IPS-NIHi11 (cell line): ENCODE data around the gene TNFSF15.

ENCODE experiments used
- DNase-seq: peaks from one replicate; pipeline ENCODE4 v3.0.0; 2012; ENCODE audit warnings: mixed read lengths, low spot score

The TNFSF15 gene

DNA sequence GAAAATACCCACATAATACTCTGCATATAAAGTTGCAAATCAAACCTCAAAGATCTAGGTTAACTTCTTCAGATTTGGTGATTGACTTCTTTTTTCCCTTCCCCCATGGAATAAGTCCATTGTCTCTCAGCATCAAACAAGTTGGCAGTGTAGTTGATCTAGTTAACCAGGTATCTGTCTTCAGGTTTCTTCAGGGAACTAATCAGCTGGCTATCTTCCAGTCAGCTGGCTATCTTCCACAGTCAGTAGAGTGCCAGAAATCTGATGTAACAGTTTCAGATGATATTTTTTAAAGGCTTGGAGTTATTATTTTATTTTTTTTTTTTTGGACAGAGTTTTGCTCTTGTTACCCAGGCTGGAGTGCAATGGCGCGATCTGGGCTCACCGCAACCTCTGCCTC, 16.8 kb downstream of the TNFSF15 start:
- DNase-seq, result no peak

DNA sequence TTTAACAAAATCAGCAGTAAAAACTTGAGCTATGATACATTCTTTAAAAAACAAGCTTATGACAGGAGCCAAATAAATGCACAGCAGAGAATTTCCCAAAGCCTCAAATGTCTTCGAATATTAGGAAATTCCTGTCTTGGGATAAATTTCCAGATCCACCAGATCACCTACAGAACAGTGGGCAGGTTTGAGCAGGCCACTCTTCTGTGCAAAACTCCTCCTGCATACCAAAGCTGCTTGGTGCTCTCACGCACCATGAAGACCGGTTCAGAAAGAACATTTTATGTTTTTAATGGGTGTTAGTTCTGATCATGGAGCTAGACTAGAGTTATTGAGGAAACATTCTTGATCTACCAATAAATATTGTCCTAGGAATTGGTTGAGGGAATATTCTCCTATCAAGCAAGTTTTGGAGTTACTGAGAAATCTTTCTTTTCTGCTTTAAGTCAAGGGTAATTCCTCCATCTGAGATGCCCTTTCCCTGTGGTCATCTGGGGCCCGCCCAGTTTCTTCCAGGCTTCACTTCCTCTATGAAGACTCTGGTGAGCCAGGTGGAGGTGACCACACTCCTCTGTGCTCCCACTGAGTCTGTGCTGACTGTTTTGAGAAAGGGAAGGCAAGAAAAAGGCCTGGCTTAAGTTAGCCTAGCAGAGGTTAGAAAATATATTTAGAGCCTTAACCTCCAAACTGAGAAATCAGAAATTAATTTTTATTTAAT, 17.9 kb downstream of the TNFSF15 start:
- no peak for DNase-seq

DNA sequence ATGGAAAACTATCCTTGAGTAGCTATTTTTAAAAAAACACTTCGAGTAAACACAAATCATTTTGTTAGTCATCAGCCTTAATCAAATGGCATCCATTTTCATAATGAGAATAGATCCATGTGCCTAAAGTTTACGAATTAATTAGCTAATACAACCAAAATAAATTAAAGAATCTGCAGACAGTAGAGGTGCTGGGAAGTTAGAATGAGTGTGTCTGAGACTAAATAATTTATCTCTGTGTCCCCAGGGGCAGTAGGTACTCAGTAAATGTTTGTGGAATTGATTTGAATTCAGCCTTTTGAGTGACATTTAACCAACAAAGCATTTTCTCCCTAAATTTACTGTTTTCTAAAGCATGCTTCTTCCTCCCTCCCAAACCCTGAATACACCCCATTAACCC, 18.6 kb downstream of the TNFSF15 start:
- DNase-seq, result no peak

DNA sequence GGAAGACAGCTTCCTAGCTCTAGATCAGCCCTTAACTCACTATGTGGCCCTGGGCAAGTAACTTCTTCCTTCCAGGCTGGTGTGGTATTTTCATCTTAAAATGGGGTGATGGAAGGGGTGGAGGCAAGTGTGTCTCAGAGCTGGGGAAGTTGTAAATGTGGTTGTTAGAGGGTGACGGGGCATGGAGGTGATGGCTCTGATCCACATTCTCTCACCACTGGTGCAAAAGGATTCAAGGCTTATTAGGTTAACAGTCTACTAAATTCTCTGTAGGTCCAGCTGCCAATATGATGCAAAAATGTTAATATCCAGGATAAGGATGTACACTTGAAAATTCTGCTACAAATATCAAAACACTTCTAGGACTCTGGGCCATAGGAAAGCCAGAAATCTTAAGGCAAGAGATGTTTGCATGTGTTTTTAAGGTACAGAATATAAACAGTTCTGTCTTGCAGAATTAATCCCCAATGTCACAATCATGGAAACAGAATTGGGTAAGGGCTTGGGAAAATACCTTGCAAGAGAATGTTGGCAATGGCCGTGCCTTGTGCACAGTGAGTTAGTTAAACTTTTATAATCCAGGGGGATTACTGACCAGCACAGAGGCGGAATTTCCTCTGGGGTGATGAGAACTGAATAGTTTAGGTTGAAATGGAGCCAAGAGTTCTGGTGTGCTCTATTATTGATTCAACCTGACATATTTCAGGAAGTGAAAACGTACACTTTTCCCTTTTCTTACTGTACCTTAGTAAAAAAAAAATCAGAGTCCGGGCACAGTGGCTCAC, 19.8 kb downstream of the TNFSF15 start:
- no peak for DNase-seq

DNA sequence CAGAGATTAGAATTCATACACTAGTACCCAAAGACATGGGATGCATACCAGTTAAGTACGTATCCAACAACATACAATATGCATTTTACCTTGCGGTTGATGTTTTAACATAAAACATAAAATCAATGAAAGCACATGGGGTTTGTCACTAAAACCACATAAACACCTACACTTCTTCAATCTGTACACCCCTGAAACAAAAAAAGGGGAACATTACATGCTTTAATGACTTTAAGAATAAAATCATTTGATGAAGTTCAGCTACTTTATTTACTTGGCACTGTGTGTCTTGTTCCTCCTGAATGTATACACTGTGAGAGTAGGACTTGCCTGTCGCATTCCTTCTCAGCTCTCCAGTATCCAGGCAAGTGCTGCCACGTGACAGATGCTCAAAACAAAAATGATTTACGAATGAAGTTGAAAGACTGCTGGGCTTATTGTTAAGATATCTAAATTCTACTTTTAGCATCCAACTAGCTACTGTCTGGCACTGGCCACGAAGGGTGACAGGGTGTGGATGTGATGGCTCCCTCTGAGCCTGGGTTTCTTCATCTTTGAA, 21.0 kb downstream of the TNFSF15 start:
- no peak for DNase-seq

DNA sequence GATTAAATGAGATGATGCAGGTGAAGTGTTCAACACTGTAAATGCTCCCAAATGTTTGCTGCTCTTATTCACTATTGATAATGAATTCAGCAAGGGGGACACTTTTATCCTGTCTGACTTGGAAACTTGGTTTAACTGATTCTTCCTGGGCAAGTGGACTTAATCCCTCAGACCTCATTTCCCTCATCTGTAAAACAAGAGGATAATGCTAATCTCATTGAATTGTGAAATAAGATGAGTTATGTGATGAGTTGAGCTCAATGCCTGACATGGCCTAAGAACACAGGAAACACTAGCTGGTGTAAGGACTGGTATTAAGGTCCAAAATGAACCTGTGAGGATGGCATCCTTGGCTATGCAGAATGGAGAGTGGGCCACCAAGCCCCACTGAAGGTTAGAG, 23.3 kb downstream of the TNFSF15 start:
- DNase-seq, result no peak

DNA sequence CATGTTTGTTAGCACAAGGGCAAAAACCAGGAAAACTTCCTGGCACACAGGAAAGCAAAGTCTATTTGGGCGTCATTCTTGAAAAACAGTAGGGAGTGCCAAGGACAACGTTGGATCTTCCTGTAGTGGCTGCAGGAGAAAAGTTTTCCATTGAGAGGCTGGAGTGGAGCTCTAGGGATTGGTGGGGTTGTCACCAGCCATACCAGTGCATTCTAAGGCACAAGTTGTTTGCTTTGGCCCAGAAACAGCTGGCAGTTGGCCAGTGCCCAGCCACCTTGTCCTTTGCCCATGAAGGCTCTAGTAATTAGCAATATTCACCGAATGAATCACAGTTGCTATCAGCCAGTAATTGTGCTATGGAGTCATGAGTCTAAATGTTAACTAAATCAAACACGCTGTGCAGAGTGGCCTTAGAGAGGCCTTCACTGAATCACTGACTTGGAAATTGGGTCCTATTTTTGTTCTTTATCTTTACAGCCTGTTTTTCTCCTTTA, 26.4 kb downstream of the TNFSF15 start:
- peak; percentile 44 for DNase-seq

DNA sequence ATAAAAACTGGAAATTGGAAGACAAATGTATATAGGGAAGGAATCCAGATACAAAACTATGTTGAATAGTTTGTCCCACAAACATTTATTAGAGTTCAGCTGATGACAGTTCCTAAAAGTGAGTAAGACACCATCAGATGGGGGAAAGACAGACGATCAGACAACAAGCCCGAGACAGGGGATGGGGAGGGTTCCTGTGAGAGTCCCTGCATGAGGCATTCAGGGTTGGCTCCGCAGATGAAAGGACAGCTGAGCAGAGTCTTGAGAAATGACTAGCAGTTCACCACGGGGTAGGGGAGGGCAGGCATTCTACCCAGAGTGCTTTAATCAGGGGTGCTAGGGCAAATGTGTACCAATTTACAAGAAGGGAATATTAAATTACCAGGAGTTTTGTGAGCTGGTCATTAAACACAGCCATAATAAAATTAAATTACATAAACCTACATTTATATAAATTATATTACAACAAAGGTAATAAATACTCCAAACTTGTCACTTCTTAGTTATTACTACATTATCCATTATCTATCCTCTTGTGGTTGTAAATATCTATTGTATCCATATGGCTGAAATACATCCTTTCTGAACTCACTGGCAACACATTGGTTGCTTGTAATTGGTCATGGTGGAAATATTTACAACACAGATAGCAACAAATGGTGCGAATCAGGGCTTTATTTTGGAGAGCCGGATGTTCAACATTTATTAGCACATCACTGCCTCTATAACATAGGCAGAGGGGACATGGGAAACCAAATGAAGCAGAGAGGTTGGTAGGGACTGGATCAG, 27.8 kb downstream of the TNFSF15 start:
- no peak for DNase-seq

DNA sequence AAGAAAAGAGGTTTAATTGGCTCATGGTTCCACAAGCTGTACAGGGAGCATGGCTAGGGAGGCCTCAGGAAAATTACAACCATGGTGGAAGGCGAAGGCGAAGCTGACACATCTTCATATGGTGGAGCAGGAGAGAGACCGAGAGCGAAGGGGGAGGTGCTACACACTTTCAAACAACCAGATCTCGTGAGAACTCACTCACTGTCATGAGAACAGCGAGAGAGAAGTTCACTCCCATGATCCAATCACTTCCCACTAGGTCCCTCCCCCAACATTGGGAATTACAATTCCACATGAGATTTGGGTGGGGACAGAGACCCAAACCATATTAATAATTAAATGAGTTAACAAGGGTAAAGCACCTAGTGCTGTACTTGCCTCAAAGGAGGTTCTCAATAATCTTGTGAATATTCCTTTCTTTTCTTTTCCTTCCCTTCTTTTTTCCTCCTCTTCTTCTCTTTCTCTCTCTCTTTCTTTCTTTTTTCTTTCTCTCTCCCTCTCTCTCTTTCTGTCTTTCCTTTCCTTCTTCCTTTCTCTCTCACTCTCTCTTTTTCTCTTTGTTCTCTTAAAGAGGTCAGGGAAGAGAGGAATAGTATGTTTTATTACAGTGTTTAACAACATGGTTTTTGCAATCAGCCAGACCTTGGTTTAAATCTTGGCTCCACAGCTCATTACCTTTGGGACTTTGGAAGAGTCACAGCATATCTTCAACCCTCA, 29.0 kb downstream of the TNFSF15 start:
- DNase-seq, result no peak

DNA sequence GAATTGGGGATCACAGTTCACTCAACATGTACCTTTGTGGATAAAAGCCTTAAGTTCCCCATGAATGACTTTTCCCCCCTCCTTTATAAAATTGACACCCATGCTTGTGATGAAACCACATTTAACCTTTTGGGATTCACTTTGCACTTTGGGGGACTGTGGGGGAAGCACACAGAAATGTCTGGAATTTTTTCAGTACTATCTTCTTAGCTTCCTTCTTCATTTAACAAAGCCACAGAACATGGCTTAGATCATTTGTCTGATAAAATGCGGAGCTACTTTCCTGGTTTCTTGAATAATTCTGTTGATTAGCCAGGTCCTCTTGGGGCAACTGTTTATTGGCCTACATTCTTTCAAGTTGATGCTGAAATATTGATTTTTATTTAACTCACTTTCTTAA, 29.9 kb downstream of the TNFSF15 start:
- DNase-seq, result no peak

DNA sequence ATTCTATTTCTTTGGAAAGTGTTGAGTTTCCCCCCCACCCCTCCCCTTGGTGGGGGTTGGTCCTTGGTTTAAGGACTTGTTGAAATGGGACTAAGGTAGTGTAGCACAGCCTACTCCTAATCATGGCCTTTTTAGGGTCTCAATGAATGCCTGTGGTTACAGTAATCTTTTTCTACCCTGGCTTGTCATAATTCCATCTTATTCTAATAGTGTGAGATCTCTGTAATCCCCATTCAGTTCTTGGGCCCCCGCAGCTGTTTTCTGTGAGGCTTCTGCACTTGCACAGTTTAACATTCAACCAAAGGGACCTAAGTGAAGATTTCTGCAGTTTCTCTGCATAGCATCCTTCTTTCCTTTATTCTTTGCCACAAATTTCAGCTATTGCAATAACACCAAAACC, 30.7 kb downstream of the TNFSF15 start:
- DNase-seq, result no peak

DNA sequence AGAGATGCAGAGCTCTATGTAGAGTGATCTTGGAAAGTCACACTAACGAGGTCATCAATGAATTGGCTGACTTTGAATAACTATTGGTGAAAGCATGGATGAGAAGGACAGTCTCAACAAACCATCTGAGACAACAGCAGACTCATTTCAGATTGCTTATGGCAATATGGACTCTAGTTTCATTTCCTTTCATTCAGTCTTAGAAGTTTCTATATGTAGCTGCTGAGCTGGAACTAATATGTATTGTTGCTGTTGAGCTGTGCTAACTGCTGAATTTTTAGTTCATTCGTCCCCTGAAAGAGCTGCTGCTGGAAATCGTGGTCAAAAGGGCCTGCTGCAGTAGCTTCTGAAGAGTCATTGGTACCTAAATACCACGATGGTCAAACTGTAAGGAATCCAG, 31.3 kb downstream of the TNFSF15 start:
- no peak for DNase-seq

DNA sequence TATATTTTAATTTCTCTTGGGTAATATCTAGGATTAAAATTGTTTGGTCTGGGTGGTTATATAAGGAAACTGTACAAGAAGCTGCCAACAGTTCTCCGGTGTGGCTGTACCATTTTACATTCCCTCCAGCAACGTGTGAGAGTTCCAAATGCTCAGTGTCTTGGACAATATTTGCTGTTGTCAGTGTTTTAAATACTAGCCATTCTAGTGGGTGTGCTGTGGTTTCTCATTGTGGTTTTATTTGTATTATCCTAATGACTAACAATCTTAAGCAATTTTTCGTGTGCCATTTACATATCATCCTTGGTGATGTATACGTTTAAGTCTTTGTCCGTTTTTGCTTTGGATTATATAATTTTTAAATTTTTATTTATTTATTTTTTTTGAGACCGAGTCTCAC, 34.0 kb downstream of the TNFSF15 start:
- no peak for DNase-seq

DNA sequence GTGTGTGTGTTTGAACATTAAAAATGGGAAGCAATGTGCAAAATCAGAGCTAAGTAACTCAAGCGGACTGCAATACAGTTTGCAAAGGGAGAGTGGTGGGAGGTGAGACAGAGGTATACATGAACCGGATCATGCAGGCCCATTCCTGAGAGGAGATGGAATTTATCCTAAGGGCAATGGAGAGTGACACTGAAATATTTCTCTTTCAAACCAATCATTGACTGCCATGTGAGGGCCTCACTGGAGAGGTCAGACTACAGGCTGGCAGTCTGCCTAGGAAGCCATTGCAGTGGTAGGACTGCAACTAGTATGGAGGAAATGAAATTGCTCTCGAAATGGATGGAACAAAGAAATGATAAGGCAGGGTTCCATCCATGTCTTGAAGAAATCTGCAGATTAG, 34.8 kb downstream of the TNFSF15 start:
- no peak for DNase-seq

DNA sequence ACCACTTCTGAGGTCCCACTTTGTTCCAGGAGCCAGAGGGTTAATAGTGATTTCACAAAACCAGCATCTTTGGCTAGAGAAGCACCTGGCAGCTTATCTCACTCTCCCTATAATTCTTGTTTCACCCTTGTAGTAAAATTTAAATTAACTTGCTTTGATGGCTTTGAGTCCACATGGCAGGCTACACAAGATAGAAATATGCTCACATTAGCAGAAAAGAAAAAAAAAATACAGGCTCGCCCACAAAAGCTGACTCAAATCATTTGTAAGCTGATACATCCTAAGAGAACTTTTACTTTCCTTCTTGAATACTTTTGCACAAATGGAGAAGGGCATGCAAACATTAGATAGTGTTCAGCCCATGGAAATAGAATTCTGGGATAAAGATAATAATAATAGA, 36.2 kb downstream of the TNFSF15 start:
- no peak for DNase-seq

DNA sequence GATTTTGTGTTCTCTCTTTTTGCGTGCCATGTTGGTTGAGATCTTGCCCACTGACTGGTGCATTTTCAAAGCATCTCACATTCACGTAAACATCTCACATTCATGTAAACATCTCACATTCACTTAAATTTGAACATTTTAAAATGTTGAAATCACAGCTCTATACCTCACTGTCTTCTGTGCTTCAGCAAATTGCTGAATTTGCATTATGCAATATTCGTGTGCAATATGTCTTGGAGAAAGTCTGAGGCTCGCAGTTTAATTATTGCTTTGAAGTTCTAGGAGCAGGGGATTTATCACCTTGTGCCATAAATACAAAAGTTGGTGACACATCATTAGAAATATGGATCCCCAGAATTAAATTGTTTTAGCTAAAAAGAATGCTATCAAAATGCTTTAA, 42.6 kb downstream of the TNFSF15 start:
- DNase-seq, result no peak

DNA sequence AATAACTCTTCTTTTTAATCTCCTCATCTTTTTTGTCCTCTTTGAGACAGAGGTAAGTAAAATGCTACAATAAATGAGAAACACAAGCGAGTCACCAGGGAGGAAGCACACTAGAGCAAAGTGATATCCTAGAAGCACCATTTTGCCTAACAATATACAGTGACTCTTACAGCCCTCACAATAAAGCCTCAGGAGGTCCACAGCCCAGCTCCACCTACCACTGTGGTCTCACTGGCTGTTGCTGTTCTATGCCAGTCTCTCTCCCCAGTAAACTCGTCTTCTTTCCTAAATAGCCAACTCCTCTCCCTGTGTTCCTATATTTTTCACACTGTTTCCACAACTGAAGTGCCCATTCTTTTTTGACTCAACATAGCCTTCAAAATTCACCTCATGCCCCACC, 44.3 kb downstream of the TNFSF15 start:
- peak; percentile 29 for DNase-seq

DNA sequence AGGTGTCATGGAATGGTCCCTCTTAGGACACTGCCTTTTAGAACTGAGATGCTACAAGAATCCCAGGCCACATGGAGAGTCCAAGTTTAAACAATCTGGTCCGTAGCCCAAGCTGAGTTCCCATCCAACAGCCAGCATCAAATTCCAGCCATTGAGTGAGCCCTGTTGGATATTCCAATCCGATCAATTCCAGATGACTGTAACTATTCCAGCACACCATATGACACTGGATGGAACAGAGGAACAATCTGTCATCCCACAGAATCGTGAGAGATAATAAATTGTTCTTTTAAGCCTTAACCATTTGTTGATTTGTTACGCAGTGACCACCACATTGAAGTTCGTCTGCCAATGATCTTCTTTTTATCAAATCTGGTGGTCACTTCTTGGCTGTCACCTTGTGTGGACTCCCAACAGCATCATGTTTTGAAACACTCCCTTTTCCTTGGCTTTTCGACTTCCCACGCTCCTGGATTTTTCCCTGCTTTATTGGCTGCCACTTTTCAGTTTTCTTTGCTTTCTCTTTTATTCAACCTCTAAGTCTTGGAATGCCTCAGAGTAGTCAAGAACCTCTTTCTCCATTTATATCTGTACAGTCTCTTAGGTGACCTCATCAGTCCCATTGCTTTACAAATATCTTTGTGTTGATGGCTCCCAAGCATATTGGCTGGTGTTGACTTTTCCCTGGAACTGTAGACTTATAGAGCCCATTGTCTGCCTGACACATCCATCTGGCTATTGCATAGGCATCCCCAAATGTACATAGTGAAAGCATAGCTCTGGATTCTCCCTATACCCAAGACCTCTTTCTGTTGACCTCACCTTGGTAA, 46.1 kb downstream of the TNFSF15 start:
- no peak for DNase-seq

DNA sequence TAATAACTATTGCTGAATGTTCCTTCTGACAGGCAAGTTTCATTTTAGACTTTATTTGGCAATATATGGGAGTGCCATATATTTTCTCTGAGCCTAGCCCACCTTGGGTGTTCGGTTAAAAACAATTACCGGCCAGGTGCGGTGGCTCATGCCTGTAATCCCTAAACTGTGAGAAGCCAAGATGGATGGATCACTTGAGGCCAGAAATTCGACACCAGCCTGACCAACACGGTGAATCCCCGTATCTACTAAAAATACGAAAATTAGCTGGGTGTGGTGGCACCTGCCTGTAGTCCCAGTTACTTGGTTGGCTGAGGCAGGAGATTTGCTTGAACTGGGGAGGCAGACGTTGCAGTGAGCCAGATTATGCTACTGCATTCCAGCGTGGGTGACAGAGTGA, 47.9 kb downstream of the TNFSF15 start:
- DNase-seq, result no peak

DNA sequence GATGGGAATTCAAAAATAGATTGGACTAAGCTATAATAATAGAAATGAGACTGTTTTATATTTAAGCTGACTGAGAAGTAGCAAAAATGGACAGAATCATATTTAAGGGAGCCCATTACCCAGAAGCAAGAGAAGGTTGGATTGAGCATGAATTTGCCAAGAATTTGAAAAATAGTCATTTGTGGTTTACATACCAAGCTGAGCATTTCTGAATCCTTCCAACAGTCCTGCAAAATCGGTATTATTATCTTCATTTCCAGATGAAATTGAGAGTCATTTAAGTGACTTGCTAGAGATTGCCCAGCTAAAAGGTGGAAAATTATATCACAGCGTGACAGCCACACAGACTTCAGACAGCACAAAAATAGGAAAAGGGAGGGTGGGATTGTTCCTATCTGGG, 48.4 kb downstream of the TNFSF15 start:
- no peak for DNase-seq

DNA sequence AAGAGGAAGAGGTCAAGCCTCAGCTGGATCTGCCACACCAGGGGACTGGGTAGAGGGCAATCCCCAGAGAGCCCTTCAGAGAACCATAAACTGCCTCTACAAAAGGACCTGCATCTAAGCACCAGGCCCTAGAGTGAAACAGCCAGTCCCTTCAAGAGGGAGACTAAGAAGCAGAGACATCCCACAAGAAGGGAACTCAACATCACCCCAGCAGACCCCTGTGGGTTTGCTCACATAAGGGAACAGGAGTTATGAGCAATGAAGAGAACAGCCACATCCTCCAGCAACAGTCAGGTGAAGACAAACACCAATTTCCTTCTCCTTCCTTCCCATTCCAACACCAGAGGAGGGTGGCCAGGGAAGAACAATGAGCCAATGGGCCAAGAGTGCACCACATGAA, 48.9 kb downstream of the TNFSF15 start:
- DNase-seq, result no peak
